MM.1S (cell line): Measurements from ENCODE around the gene RGL3.
"Not testable (repeated sequence)": the region's sequence is repeated elsewhere in the genome, so short reads cannot be mapped to it uniquely, and the experiment has no call there.

Experiments used
- DNase-seq: peaks from one replicate; pipeline ENCODE4 v3.0.0-alpha.2; 2015
- H2AFZ ChIP-seq: fragments of 300-600 bp; sonication (generic); 2 replicates; pipeline ENCODE4 v1.6.0; 2016; ENCODE audit warnings: antibody characterized with exemption, low read length
- H3F3A ChIP-seq: fragments of 300-600 bp; sonication (generic); 2 replicates; pipeline ENCODE4 v1.6.1; 2016; ENCODE audit warnings: mild to moderate bottlenecking, antibody characterized with exemption, low read length, moderate library complexity, mixed read lengths; ENCODE audit not compliant: insufficient read depth
- H3K27ac ChIP-seq: fragments of 300-600 bp; sonication (generic); 2 replicates; pipeline ENCODE4 v1.5.1; 2016; ENCODE audit warnings: mild to moderate bottlenecking, low read length
- H3K27me3 ChIP-seq: fragments of 300-600 bp; sonication (generic); replicated peaks from 2 replicates; pipeline ENCODE4 v1.6.0; 2016; ENCODE audit warnings: low read length; ENCODE audit not compliant: insufficient read depth
- H3K36me3 ChIP-seq: fragments of 300-600 bp; sonication (generic); replicated peaks from 2 replicates; pipeline ENCODE4 v1.6.1; 2016; ENCODE audit warnings: mild to moderate bottlenecking, low read length, mixed read lengths; ENCODE audit not compliant: insufficient read depth
- H3K4me1 ChIP-seq: fragments of 300-600 bp; sonication (generic); 2 replicates; pipeline ENCODE4 v1.6.1; 2016; ENCODE audit warnings: low read length, mixed read lengths
- H3K4me2 ChIP-seq: fragments of 300-600 bp; sonication (generic); 2 replicates; pipeline ENCODE4 v1.6.0; 2016; ENCODE audit warnings: low read depth, low read length
- H3K4me3 ChIP-seq: fragments of 300-600 bp; sonication (generic); 2 replicates; pipeline ENCODE4 v1.5.1; 2016; ENCODE audit warnings: low read length, mixed read lengths
- H3K79me2 ChIP-seq: fragments of 300-600 bp; sonication (generic); 2 replicates; pipeline ENCODE4 v1.6.1; 2016; ENCODE audit warnings: mixed run types, low read length, mixed read lengths
- H3K9ac ChIP-seq: fragments of 300-600 bp; sonication (generic); 2 replicates; pipeline ENCODE4 v1.6.1; 2016; ENCODE audit warnings: low read length, mixed read lengths
- H3K9me2 ChIP-seq: fragments of 300-600 bp; sonication (generic); replicated peaks from 2 replicates; pipeline ENCODE4 v1.6.1; 2016; ENCODE audit warnings: mild to moderate bottlenecking, low read length, mixed read lengths; ENCODE audit not compliant: insufficient read depth
- H3K9me3 ChIP-seq: fragments of 300-600 bp; sonication (generic); replicated peaks from 2 replicates; pipeline ENCODE4 v1.6.1; 2016; ENCODE audit warnings: mild to moderate bottlenecking, low read length, mixed read lengths; ENCODE audit not compliant: insufficient read depth
- H4K20me1 ChIP-seq: fragments of 300-600 bp; sonication (generic); 2 replicates; pipeline ENCODE4 v1.6.1; 2016; ENCODE audit warnings: mild to moderate bottlenecking, low read length, moderate library complexity, mixed read lengths; ENCODE audit not compliant: insufficient read depth
- CTCF ChIP-seq: fragments of 300-600 bp; sonication (generic); IDR thresholded peaks from 2 replicates; pipeline ENCODE4 v1.5.1; 2016; ENCODE audit warnings: antibody characterized with exemption, low read length, mixed read lengths
- EZH2 ChIP-seq: fragments of 300-600 bp; sonication (generic); optimal IDR thresholded peaks from 2 replicates; pipeline ENCODE3; 2017; ENCODE audit warnings: low read depth, mild to moderate bottlenecking, antibody characterized with exemption, low read length, mixed read lengths
- EZH2phosphoT487 ChIP-seq: fragments of 300-600 bp; sonication (generic); IDR thresholded peaks from 2 replicates; pipeline ENCODE4 v1.6.1; 2018; ENCODE audit warnings: antibody characterized with exemption, low read length

The RGL3 gene

GRCh38 chr19:11435833-11436313 is 16.8 kb upstream of the RGL3 start:
- peak overlapping the region; percentile 71 for H2AFZ ChIP-seq
- H3K27ac ChIP-seq, result peak overlapping the region; percentile 69; the same call in 1 of the 2 replicates
- no peaks in the 10 kb centered on the region; the same call in 1 of the 2 replicates for H3K4me1 ChIP-seq

GRCh38 chr19:11435057-11435832 is 16.1 kb upstream of the RGL3 start, which contains the start of the genes ODAD3 and PRKCSH:
TSS of gene ODAD3 (minus strand) at chr19:11435121. CDS start at chr19:11435016, 105 bp downstream.
TSS of gene PRKCSH (plus strand) at chr19:11435635. CDS start at chr19:11436118, 483 bp downstream.
- Histone ChIP-seq H3K36me3 (no peaks in the 10 kb centered on the region), H4K20me1 (no peaks in the 10 kb centered on the region), H3K27me3 (peaks cover 16% of the 10 kb centered on the region; the same call in 1 of the 2 replicates), H3F3A (no peaks in the 10 kb centered on the region), H3K9ac (peak within 1 kb of the TSS; percentile 85), H3K9me2 (no peaks in the 10 kb centered on the region), H3K4me3 (peak within 1 kb of the TSS; percentile 89), H3K79me2 (peaks cover 22% of the 10 kb centered on the region), H3K9me3 (no peaks in the 10 kb centered on the region), H3K4me1 (no peaks in the 10 kb centered on the region; the same call in 1 of the 2 replicates), H3K27ac (peak within 1 kb of the TSS; percentile 69; the same call in 1 of the 2 replicates), H3K4me2 (peak within 1 kb of the TSS; percentile 88), H2AFZ (peak within 1 kb of the TSS; percentile 87)
- TF ChIP-seq CTCF (peak; percentile 86), EZH2 (no peak)
- DNase-seq, result peak; percentile 99

More at GRCh38 chr19:11435833-11436313, 16.8 kb upstream of the RGL3 start:
- Histone ChIP-seq H3K79me2 (peaks cover 22% of the 10 kb centered on the region), H3F3A (no peaks in the 10 kb centered on the region), H3K9me3 (no peaks in the 10 kb centered on the region), H3K4me3 (peak overlapping the region; percentile 89), H3K4me2 (peak overlapping the region; percentile 72), H3K36me3 (no peaks in the 10 kb centered on the region), H3K9me2 (no peaks in the 10 kb centered on the region), H4K20me1 (no peaks in the 10 kb centered on the region), H3K27me3 (0 out of 2 replicates have a peak, but pooled peaks cover 9% of the 10 kb centered on the region), H3K9ac (peak overlapping the region; percentile 85)
- no peak for DNase-seq
- TF ChIP-seq CTCF (no peak), EZH2phosphoT487 (no peak), EZH2 (no peak)

DNA sequence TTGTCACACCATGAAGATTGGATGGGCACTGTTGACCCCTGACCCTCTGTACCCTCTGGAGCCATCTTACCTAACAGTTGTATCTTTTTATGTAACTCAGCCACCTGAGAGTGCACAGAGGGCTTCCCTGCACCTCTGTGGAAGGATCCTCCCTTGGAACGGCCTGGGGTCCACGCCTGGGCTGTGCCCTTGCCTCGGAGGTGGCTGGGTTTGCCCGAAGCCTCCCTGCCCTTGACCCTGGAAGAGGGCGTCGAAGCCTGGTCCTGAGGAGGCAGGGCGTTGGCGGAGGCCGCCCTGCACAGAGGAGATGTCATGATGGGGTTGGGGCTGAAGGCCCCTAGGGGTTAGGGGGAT is 15.6 kb upstream of the RGL3 start:
- Histone ChIP-seq H3K4me2 (peak overlapping the region; percentile 88), H3K9ac (peak overlapping the region; percentile 37; the same call in 1 of the 2 replicates), H3K9me3 (no peaks in the 10 kb centered on the region), H2AFZ (peak overlapping the region; percentile 87), H3K4me3 (peak overlapping the region; percentile 89), H3K9me2 (no peaks in the 10 kb centered on the region), H4K20me1 (no peaks in the 10 kb centered on the region), H3K27ac (peak overlapping the region; percentile 69; the same call in 1 of the 2 replicates), H3K79me2 (peaks cover 22% of the 10 kb centered on the region), H3F3A (no peaks in the 10 kb centered on the region), H3K4me1 (no peaks in the 10 kb centered on the region; the same call in 1 of the 2 replicates), H3K36me3 (no peaks in the 10 kb centered on the region), H3K27me3 (peaks cover 16% of the 10 kb centered on the region; the same call in 1 of the 2 replicates)
- TF ChIP-seq EZH2, result no peak
- TF ChIP-seq EZH2phosphoT487, result no peak
- no peak for TF ChIP-seq CTCF
- DNase-seq, result no peak

- not testable (repeated sequence) for H3K4me1 ChIP-seq, H4K20me1 ChIP-seq, H3K9ac ChIP-seq, H3F3A ChIP-seq, H3K9me3 ChIP-seq, H3K4me2 ChIP-seq, H3K4me3 ChIP-seq, DNase-seq, H2AFZ ChIP-seq, H3K9me2 ChIP-seq, H3K27ac ChIP-seq, H3K36me3 ChIP-seq
- peaks cover 16% of the 10 kb centered on the region; the same call in 1 of the 2 replicates for H3K27me3 ChIP-seq
- H3K79me2 ChIP-seq, result peaks cover 22% of the 10 kb centered on the region
These were observed 14.4 kb upstream of the RGL3 start for GRCh38 chr19:11433526-11433925.
